NCI-H1105 treated with DMSO at 0.1 percent for 48 hours (cell line): Measurements from ENCODE around the gene TOM1L2.
A peak's percentile ranks its signal among the peaks of the same experiment; 100 is the strongest.
"Not testable (repeated sequence)": the region's sequence is repeated elsewhere in the genome, so short reads cannot be mapped to it uniquely, and the experiment has no call there.

ENCODE experiments used
- DNase-seq: peaks from one replicate; lab custom pipeline; 2025; lab: John Stamatoyannopoulos, UW

The TOM1L2 gene

DNA sequence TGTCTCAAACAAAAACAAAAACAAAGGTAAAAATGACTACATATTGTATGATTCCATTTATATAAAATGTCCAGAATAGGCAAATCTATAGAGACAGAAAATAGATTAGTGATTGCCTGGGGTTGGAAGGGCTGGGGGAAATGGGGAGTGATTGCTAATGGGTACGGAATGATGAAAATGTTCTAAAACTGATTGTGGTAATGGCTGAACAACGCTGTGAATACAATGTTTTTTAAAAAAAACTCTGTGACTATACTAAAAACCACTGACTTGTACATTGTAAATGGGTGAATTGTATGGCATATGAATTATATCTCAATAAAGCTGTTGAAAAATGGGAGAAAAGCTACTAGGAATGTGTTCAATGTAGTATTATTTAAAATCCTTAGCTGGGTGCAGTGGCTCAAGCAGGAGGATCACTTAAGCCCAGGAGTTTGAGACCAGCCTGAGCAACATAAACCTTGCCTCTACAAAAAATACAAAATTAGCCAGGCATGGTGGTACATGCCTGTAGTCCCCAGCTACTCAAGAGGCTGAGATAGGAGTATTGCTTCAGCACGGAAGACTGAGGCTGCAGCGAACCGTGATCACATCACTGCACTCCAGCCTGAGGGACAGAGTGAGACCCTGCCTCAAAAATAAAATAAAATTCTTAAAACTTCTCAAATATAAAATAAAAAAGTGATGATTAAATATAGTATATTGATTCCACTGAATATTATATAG is 47.9 kb downstream of the TOM1L2 start:
- no peak for DNase-seq

- no peak for DNase-seq
Measured at GRCh38 chr17:17922070-17922614, 50.1 kb downstream of the TOM1L2 start.

DNA sequence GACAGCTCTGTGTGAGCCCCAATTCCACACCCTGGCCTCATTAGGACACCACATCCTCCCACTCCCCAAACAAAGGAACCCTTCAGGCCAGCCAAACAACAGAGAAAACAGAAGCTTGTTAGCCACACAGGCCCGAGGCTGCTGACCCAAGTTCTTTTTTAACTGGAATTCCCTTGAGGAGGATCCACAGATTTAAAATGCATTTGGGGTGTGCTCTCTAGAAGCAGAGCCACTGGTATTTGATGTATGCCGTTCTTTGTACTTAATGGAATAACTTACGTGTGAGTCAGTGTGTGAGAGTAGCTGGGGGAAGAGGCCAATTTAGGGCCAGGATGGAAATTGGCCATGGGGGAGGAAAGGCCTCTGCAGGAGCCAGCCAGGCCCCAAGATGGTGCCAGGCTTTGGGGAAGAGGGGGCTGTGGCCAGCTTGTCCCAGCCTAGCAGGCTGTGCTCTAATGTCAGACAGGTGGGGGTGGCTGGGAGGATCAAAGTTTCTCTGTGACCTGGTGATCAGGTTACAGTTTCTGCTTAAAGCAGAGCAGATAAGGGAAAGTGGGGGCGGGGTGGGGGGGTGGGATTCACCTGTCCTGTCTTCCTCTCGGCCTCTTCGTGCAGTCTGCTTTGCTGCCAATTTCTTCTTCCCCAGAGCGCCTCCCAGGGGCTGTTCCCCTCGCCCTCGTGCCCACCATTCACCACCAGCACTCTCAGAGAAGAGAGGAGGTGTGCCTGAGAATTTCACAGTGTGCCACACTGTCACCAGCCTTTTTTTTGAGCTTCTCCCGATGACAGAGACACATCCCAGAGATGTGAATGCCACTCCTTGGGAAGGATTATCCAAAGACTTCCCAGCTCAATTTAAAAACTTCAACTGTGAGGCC is 50.8 kb downstream of the TOM1L2 start:
- DNase-seq = no peak

GRCh38 chr17:17919169-17920107 is 52.8 kb downstream of the TOM1L2 start:
- DNase-seq = peak; percentile 64

DNA sequence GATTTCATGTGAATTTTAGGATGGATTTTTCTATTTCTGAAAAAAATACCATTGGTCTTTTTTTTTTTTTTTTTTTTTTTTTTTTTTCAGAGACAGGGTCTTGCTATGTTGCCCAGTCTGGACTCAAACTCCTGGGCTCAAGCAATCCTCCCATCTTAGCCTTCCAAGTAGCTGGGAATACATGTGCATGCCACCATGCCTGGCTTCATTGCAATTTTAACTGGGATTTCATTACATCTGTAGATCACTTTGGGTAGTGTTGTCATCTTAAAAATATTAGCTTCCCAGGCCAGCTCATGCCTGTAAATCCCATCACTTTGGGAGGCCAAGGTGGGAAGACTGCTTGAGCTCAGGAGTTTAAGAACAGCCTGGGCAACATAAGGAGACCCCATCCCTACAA is 54.8 kb downstream of the TOM1L2 start:
- DNase-seq = no peak

DNA sequence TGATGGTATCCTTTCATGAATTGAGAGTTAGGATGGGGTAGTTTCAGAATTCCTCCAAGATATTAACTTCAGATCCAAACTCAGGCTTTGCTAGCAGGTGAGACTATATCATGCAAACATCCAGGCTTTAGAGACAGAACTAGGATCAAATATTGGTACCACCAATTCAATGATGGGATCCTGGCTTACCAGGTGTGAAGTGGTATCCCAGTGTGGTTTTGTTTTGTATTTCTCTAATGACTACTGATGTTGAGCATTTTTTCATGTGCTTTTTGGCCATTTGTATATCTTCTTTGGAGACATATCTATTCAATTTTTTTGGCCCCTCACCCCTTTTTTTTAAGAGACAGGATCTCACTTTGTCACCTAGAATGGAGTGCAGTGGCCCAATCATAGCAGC is 57.0 kb downstream of the TOM1L2 start:
- no peak for DNase-seq

DNA sequence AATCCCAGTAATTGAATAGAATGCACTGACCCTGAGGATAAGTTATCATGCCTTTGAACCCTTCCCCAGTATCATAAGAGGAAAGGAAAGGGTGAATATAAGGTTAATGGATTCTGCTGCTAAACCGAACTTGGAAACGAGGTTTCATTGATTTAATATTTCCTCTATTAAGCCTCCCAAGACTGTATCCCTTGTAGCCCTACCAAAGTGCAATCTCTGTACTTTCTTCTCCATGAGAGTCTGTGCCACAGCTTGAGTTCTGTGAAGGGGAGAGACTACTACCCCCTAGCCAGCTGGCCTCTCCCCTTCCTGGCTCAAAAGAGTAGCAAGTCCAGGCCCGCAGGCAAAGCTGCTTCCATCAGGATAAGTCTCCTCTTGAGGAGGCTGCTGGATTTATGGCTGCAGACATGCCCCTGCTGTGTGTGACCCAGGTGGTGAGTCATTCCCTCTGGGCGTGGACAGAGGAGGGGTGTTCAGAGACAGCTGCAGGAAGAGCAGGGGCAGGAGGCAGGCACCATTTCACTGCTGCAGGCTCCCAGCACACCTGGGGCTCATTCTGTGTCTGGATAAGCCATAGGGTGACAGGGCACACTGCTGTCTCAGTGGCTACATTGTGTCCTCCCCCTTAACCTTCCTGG is 58.4 kb downstream of the TOM1L2 start:
- peak; percentile 96 for DNase-seq

GRCh38 chr17:17912336-17912735 is 59.9 kb downstream of the TOM1L2 start:
- not testable (repeated sequence) for DNase-seq

DNA sequence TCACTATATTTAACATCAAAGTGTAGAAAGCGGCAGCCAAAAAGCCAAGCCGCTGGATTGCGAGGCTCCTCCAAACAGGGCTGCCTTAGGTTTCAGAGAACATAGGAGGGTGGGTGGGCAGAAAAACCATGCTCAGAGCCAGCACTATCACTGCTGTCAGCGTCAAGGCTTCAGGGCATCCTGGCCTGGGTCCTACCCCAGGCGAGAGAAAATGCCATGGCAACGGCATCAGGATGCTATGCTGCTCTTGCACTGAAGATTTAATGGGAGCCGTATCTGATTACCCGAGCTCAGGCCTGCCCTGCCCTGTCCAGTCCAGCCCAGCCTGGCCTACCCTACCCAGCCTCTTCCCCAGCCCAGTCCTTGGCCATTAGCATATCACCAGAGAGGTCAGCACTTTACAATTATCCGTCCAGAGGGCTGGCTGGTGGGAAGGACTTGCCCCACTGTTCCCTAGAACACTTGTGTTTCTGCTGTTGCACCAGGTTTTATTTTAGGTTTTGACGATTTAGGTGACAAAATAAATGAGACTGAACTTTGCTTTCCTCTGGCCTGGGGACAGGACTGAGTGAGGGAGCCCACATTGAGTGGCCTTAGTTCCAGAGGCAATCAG is 61.1 kb downstream of the TOM1L2 start:
- DNase-seq = no peak

- DNase-seq = no peak
Measured at GRCh38 chr17:17910060-17910459, 62.1 kb downstream of the TOM1L2 start.

- DNase-seq = no peak
Measured at GRCh38 chr17:17909078-17909477, 63.1 kb downstream of the TOM1L2 start.

DNA sequence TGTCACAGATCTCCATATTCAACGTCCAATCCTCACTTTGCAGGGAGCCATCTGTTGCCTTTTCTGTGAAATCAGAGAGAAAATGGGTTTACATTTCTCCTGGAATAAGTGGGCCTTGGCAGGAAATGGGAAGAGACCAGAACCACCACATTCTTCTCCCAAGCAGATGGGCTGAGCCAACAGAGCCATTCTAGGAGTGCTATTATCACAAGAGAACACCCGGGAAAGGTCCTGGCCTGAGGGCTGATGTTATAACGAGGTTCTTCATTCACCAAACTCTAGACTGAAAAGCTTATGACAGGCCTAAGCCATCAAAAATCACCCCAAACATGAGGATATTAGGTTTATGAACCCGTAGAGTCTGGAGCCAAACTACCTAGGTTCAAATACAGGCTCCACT is 64.7 kb downstream of the TOM1L2 start:
- no peak for DNase-seq

DNA sequence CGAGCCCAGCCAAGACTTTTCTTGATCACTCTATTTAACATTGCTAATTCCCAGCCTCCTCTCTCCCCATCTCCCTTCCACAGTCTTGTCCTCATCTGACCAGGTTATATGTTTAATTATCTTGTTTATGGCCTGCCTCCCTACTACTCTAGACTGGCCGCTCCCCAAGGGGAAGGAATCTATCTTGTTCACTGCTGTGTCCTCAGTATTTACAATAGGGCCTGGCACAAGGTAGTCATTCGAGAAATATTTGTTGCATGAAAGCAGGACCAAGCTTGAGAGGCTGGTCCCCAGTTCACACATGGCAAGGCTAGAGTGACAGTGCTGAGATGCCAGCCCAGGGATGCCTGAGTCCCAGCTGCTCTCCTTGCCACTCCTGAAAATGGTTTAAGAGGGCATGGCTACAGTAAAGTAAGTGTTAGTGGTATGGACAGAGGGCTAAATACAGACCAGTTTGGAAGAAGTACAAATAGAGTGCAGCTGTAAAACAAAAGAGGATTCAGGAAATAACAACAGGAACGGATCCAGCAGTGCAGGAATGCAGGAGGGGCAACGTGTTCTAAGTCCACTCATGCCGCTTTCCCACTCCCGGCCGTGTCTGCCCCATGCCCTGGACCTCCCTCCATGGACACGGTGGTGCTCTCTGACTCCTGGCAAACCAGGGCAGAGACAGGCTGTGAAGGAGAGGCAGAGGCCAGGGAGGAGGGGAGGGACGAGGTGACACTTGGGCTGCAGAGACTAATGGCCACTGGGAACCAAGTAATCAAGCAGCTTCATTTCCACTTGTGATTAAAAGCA is 65.6 kb downstream of the TOM1L2 start:
- DNase-seq = no peak

GRCh38 chr17:17905036-17905320 is 67.2 kb downstream of the TOM1L2 start:
- DNase-seq = no peak

- DNase-seq = no peak
Measured at GRCh38 chr17:17904166-17905035, 67.8 kb downstream of the TOM1L2 start.

GRCh38 chr17:17902877-17903276 is 69.3 kb downstream of the TOM1L2 start:
- DNase-seq = no peak

DNA sequence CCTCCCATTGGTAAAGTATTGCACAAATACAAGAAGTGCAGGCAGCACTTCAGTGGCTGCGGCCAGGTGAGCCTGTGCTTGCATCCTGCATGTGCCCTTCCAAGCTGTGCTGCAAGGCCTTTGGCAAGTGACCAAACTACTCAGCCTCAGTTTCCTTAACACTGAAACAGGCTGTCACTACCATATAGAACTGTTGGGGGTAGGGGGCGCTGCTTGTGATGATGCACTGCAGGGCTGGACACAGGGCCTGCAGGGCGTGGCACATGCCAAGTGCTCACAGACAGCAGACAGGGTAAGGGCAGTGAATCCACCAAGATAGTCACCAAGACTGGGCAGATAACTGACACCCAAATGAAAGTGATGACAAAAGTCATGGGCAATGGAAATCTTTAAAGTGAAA is 69.8 kb downstream of the TOM1L2 start:
- no peak for DNase-seq

GRCh38 chr17:17900615-17901520 is 71.3 kb downstream of the TOM1L2 start:
- peak; percentile 83 for DNase-seq
